ENCODE results near the gene LIMA1.

Gene LIMA1

GRCh38 chr12:50213439-50213838 lies 69.9 kb downstream of the LIMA1 start:
- Histone ChIP-seq H3F3A (ENCODE audit: control insufficient read depth, insufficient read depth) (peaks cover 16% of the 10 kb centered on the region), H3K27me3 (ENCODE audit: control insufficient read depth, low read length) (no peaks in the 10 kb centered on the region), H3K9me2 (replicated peaks; ENCODE audit: control insufficient read depth, low read length) (no peaks in the 10 kb centered on the region), H4K20me1 (ENCODE audit: control insufficient read depth, insufficient read depth, low read depth, low read length) (no peaks in the 10 kb centered on the region), H3K4me2 (ENCODE audit: low read length) (peak overlapping the region; percentile 72), H3K27ac (ENCODE audit: low read depth, low read length) (peak overlapping the region; percentile 50), H3K4me3 (ENCODE audit: low read length) (peak overlapping the region; percentile 40), H3K79me2 (ENCODE audit: control insufficient read depth, low read length) (peaks cover 71% of the 10 kb centered on the region), H3K36me3 (ENCODE audit: control insufficient read depth, low read length) (no peaks in the 10 kb centered on the region; the same call in 1 of the 2 replicates), H3K4me1 (ENCODE audit: control insufficient read depth, low read length) (peaks cover 48% of the 10 kb centered on the region), H3K9me3 (ENCODE audit: control insufficient read depth, insufficient read depth, low read length) (no peaks in the 10 kb centered on the region)
- no peak for TF ChIP-seq EZH2phosphoT487 (IDR thresholded peaks at IDR 0.05; ENCODE audit: borderline replicate concordance, low read length)
- no peak for TF ChIP-seq CTCF (IDR thresholded peaks at IDR 0.05; ENCODE audit: low read depth, low read length, poor library complexity, severe bottlenecking)

GRCh38 chr12:50212071-50212467 lies 71.3 kb downstream of the LIMA1 start:
- Histone ChIP-seq H4K20me1 (ENCODE audit: control insufficient read depth, insufficient read depth, low read depth, low read length) (no peaks in the 10 kb centered on the region), H3K4me2 (ENCODE audit: low read length) (peak overlapping the region; percentile 55), H3K9me3 (ENCODE audit: control insufficient read depth, insufficient read depth, low read length) (no peaks in the 10 kb centered on the region), H3F3A (ENCODE audit: control insufficient read depth, insufficient read depth) (peaks cover 12% of the 10 kb centered on the region), H3K27me3 (ENCODE audit: control insufficient read depth, low read length) (no peaks in the 10 kb centered on the region), H3K4me1 (ENCODE audit: control insufficient read depth, low read length) (peaks cover 61% of the 10 kb centered on the region), H3K27ac (ENCODE audit: low read depth, low read length) (peak overlapping the region; percentile 70), H3K4me3 (ENCODE audit: low read length) (peak overlapping the region; percentile 43), H3K79me2 (ENCODE audit: control insufficient read depth, low read length) (peaks cover 60% of the 10 kb centered on the region), H3K36me3 (ENCODE audit: control insufficient read depth, low read length) (no peaks in the 10 kb centered on the region), H3K9me2 (replicated peaks; ENCODE audit: control insufficient read depth, low read length) (no peaks in the 10 kb centered on the region)
- TF ChIP-seq EZH2phosphoT487 (IDR thresholded peaks at IDR 0.05; ENCODE audit: borderline replicate concordance, low read length) (no peak), CTCF (IDR thresholded peaks at IDR 0.05; ENCODE audit: low read depth, low read length, poor library complexity, severe bottlenecking) (no peak)

GRCh38 chr12:50211392-50212070 lies 71.8 kb downstream of the LIMA1 start:
- peak overlapping the region; percentile 70 for H3K27ac ChIP-seq (ENCODE audit: low read depth, low read length)
- H3K4me2 ChIP-seq (ENCODE audit: low read length), result peak overlapping the region; percentile 55
- H3K36me3 ChIP-seq (ENCODE audit: control insufficient read depth, low read length), result no peaks in the 10 kb centered on the region
- H3F3A ChIP-seq (ENCODE audit: control insufficient read depth, insufficient read depth), result peaks cover 12% of the 10 kb centered on the region
- H3K79me2 ChIP-seq (ENCODE audit: control insufficient read depth, low read length), result peaks cover 60% of the 10 kb centered on the region
- H3K4me3 ChIP-seq (ENCODE audit: low read length), result peak overlapping the region; percentile 43
- no peaks in the 10 kb centered on the region for H3K9me3 ChIP-seq (ENCODE audit: control insufficient read depth, insufficient read depth, low read length)
- no peaks in the 10 kb centered on the region for H3K27me3 ChIP-seq (ENCODE audit: control insufficient read depth, low read length)
- peaks cover 61% of the 10 kb centered on the region for H3K4me1 ChIP-seq (ENCODE audit: control insufficient read depth, low read length)
- TF ChIP-seq CTCF (IDR thresholded peaks at IDR 0.05; ENCODE audit: low read depth, low read length, poor library complexity, severe bottlenecking), result no peak
- no peak for TF ChIP-seq EZH2phosphoT487 (IDR thresholded peaks at IDR 0.05; ENCODE audit: borderline replicate concordance, low read length)
- no peaks in the 10 kb centered on the region for H3K9me2 ChIP-seq (replicated peaks; ENCODE audit: control insufficient read depth, low read length)
- no peaks in the 10 kb centered on the region for H4K20me1 ChIP-seq (ENCODE audit: control insufficient read depth, insufficient read depth, low read depth, low read length)
